ENCODE results near the gene ARHGAP27.
A peak's percentile ranks its signal among the peaks of the same experiment; 100 is the strongest.
"Not testable (repeated sequence)": the region's sequence is repeated elsewhere in the genome, so short reads cannot be mapped to it uniquely, and the experiment has no call there.

The ARHGAP27 gene

DNA sequence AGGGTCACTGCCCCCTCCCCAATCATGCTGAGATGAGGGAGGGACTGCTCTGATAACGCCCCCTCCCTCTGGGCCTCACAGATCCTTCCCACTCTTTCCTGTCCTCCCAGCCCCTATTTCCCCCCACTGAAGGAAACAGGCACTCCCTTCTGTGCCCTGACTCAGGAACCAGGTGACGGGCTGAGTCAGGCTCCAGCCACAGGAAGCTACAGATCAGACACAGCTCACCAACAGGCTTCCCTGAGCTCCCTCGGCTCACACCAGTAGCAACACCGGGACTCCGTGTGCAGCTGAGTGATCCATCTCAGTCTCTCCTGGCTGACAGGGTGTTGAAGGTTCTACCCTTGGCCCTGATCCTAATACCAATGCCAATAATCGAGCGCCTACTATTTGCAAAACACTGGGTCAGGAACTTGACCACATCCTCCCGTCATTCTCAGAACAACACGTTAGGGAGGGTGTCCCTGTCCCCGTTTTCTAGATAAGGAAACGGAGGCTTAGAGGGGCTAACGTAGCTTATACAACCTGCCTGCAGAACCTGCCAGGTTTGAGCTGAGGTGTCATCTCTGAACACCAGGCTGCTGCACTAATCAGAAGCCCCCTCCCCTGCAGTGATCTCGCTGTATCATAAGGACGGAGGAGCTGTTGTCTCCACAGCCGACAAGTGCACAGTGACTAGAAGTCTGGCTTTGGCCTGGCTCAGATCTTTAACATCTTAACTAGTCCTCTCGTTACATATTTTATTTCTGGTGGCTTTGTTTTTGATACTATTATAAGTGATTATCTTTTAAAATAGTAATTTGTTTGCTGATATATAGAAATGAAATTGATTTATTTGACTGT, 13.5 kb upstream of the ARHGAP27 start:
- DNase-seq, result not testable (repeated sequence)

DNA sequence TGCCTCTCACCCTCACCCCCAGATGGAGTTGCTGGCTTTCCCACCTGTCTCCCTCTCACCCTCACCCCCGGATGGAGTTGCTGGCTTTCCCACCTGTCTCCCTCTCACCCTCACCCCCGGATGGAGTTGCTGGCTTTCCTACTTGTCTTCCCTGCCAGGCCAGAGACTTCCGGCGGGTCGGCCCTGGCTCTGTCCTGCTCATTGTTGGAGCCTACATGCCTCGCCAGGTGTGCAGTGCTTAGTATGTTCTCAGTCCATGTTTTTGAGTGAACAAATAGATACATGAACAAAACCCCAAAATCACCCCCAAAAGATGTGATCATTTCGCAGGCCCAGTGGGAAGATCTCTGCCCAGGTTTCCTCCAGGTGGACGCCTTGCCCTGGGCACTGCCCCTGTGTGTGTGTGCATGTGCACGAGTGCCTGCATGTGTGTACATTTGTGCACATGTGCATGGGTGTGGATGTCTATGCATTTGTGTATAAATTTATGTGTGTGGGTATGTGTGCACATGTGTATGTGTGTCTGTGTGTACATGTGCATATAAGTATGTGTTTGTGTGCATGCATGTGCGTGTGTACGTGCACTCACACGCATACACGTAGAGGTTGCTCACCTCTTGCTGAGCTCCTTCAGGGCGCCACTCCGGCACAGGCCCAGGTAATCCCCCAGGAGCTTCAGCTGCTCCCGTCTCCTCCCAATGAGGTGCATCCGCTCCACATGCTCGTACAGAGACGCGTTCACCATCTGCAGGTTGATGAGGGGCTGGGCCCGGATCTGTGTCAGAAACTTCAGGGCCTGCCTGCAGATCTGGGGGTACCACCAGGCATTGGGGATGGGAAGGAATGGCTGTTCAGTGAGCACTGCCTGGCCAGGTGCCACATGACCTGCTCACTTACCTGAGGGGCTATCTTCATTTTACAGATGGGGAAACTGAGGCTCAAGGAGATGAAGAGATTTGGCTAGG, 12.5 kb upstream of the ARHGAP27 start:
- not testable (repeated sequence) for DNase-seq

DNA sequence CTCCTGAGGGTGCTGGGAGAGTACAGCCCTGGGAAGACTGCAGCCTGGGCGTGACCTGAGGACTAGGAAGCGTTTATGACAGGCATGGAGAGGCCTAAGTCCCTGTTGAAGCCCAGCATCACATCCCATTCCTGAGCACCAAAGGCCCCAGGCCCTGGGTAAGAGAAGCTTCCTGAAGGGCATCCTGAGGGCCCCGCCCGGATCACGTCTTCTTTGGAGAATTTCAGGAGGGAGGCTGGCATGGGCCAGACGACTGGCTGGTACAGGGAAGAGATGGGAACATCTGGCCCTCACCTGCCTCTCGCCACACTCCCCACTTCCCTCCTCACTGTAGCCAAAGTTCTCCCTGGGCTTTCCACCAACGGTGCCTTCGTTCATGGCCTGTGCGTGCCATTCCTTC, 11.6 kb upstream of the ARHGAP27 start:
- not testable (repeated sequence) for DNase-seq

DNA sequence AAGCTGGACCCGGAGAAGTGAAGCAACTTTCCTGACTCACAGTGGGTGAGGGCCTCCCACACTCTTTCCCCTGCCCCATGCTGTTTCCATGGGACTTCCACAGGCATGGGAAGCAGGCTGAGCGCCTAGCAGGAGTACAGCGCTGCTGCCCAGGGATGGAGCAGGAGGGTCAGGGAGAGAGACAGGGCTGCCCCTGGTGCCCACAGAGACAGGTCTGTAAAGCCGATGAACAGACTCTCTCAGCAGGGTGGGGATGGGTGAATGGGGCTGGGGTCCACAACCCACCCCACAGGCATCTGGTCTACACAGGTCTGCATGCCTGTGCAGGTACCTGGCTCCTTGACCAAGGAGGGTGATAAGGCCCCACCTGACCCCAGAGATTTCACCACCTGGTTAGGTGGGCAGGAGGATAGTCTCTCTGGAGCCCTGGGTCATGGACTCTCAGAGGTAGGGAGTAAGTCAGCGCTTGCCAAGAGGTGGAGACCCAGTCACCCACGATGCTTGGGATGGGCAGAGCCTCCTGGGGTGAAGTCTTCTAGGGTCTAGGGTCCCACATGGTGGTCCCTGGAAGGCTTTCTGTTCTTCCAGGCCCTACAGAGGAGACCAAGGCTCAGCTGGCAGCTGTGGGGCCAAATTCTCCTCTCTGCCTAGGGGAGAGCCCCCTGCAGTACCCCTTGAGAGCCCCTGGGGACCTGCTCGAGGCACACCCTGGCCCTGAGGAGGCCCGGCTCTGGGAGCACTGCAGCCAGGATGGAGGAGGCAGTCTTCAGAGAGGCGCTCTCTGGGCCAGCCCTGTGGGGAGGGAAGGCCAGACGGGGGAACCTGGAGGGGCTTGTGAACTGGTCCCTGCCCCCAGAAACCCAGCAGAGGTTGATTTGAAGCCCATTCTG, 10.9 kb upstream of the ARHGAP27 start:
- not testable (repeated sequence) for DNase-seq

DNA sequence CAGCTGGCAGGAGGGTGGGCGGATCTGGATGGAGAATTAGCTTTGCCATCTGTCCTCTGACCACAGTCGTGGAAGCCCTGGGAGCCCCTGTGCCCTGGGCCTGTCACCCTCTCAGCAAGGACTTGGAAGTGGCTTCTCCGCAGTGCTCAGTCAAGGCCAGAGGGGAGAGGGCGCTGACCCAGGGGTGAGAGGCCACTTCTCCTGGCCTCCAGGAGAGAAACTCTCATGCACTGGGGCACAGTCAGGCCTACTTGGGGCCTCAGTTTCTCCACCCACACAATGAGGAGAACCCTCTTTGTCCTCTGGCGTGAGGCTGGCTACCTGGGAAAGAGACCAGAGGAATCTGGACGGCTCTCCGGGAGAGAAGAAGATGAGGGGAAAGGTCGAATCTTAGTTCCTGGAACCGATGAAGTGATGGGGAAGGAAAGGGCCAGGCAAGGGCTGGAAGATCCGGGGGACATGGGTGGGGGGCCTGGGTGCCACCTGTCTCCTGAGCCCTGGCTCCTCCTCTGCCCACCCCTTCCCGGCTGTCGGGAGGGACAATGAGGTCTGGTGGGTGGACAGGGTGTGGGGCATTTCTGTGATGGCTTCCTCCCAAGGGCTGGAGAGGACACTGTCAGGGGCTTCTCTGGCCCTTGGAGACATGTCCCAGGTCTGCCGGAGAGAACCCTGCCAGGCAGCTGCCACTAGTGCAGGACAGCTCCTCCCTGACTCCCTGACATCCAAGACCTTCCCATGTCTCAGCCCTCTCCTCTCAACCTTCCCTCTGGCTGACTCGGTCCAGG, 9.0 kb upstream of the ARHGAP27 start:
- no peak for DNase-seq

DNA sequence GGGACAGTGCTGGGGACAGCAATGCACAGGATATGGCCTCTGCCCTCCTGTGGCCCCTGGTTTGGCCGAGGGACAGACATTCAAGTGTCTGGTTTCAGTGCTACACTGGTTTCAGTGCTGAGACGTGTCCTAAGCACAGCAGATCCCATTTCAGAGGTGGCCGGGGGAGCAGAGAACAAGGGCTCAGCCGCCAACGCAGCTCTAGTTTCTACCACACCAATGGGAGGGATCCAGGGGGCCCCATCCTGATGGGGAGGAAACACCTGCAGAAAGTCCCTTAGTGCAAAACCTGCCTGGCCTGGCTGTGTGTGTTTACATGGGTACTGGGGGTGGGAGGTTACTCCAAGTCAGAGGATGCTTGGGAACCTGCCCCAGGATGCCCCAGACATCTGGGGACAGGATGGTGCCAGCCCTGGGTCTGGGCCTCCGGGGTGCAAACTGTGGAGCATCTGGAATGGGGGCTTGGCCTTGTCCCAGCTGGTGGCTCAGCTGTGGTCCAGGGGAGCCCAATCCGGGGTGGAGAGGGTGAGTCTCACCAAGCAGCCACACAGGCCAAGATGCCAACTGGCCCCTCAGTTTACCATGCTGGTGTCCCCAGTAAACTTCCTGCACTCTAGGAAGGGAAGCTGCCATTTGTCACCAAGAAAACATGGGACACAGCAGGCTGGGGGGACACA, 8.3 kb upstream of the ARHGAP27 start:
- peak; percentile 90 for DNase-seq

DNA sequence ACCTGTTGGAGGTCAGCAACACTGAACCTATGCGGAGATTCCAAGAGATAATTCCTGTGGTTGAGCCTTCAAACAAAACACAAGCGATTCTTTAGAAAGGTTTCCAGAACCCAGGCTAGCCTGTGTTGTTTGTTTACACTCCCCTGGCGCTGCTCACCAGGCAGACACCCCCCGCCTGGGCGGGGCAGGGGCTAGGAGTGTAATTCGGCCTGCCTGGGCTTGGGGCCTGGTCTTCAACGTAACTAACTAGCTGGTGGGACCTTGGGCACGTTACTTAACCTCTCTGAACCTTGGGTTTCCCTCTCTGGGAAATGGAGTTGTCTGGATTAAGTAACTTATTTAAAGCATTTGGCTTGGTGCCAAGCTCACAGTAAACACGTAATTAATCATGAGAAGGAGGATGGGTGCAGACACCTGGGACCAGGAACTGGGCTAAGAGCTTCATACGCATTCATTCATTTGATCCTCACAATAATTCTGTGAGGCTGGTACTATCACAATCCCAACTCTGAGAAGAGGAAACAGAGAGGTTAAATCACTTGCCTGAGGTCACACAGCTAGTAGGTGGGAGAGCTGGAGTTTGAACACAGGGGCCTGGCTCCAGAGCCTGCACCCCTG, 7.6 kb upstream of the ARHGAP27 start:
- DNase-seq, result peak; percentile 49

DNA sequence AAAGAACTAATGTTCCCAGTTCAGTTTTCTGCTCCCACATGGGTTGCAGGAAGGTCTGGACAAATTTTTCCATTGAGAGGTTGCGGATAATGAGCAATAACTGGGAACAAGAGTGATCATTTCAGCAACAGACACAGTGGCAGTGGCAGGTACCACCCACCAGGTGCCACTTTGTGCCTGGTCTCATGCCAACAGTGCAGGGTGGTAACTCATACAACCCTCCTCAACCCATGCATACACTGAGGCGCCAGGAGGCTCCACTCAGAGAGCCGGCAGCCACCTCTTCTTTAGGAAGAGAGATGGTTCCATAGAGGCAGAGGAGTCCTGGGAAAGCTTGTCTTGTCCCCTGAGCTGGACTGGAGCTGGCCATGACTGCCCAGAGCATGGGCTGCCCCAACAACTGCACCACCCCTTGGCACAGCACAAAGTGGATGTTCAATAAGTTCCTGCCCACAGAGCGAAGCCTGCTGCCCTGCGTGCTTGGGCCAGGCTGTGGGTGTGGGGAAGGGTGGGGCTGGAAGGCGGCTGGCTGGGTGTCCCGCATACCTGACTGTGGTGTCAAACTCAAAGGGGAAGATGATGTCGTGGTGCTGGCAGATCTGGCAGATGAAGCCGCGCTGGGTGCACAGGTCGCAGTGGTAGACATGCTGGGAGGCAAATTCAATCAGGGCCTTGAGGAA, 6.4 kb upstream of the ARHGAP27 start:
- DNase-seq, result no peak

DNA sequence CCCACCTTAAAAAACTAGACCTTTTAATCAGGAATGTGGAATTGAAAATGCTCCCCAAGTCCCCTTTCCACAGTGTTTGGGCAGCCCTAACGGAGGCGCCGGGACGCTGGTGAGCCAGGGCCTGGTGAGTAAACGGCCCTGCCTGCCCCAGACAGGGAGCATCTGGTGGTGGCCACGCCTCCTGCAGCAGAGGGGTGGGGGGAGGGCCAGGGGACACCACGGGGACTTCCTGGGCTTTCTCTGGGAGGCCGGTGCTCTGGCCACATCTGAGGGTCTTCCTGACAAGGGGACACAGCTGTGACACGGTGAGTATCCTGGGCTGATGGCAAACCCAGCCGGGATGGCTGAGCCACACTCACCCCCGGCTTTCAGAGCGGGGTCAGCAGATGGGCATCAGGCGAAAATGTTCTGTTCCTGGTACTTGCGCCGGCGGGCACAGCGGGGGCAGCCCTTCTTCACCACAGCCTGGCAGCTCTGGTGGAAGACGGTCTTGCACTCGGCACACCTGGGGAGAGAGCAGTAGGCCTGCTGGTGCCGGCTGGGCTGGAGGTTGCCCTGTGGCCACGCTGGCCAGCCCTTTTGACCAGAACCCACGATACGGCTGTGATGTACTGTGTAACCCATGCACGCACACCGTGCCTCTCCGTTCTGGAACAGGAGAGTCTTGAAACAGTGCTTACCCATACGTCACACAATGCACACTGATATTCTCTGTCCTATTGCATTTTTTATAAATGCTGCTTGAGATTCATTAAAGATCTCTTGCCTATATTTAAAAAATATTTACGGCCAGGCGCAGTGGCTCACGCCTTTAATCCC, 5.0 kb upstream of the ARHGAP27 start:
- DNase-seq, result no peak

DNA sequence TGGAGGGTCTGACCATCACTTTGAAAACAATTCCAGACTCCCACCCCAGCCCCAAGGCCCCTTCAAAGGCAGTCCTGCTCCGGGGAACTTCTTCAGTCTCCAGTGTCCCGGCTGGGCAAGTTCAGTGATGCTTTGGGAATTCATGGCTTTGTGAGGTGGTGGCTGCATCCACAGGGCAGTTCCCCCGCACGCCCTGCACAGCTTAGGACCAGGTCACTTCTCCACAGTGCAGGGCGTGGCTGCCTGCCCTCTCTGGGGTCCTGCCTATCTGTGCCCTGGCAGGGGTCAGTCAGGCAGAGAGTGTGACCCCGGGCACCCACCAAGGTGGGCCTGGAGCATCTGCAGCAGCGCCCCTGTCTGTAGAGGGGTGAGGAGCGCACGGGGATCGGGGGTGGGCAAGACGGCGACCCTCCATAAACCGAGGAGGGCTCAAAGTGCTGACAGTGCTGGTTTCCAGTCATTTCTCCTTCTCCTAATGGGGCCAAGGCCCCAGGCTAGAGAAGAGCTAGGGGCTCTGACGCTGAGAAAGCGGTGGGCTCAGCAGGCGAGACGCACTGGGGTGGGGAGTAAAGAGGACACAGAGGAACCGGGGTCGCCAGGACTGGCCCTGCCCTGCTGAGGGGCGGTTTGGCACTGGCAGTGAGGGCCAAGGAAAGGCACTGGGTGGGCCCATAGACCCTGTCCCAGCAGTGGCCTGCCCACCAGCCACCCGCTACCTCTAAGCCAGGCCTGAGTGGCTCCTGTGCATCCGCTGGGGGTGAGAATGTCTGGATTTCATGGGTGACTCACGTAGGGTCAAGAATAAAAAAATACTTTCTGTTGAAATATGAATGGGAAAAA, 4.2 kb upstream of the ARHGAP27 start:
- no peak for DNase-seq

DNA sequence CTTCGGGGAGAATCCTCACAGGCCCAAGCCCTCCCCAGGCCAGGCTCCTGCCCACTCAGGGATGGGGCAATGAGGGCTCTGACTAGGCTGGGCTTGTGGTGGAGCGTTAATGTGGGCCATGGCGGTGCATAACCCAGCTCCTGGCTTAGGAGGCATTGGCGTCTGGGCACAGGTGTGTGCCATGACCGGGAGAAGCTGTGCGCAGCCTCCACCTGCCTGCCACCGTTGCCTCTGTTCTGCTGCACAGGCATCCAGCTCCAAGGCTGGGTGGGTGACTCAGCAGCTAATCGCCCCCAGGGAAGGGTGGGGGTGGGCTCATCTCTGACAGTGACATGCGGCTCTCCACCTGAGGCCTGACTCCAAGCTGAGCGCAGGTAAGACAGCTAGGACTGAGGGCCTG, 3.5 kb upstream of the ARHGAP27 start:
- no peak for DNase-seq

DNA sequence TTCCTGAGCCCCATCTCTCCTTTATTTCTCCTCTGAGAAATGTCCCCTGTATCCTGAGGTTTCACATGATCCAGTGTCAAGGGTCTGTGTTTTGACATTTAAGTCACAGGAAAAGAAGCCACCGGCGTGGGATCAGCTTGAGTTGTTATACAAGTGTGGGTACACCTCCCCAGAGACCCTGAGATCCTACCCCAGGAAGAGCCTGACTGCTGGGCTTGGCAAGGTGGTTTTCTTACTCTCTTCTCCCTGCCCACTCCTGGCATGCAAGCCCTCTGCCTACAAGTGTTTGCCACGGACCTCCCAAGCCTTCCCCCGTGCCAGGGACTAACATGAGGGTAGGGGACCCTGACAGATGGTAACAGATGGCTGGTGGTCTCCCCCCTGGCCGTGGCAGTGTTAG, 2.8 kb upstream of the ARHGAP27 start:
- no peak for DNase-seq

DNA sequence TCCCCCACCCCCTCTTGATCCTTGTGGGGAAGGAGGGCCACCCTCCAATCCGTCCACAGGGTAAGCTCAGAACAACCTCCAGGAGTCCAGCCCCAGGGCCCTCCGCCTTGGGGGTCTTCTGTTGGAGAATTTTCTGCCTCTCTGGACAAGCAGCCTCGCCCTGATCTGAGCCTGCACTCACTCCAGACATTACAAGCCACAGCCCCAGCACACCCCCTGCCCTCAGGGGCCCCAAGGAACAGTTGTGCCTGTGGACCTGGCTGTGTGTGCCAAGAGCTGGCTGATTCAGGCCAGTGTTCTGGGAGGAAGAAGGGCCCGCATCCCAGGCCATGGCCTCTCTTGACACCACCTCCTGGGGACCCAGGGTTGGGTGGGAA, 477 bp upstream of the ARHGAP27 start:
- no peak for DNase-seq

DNA sequence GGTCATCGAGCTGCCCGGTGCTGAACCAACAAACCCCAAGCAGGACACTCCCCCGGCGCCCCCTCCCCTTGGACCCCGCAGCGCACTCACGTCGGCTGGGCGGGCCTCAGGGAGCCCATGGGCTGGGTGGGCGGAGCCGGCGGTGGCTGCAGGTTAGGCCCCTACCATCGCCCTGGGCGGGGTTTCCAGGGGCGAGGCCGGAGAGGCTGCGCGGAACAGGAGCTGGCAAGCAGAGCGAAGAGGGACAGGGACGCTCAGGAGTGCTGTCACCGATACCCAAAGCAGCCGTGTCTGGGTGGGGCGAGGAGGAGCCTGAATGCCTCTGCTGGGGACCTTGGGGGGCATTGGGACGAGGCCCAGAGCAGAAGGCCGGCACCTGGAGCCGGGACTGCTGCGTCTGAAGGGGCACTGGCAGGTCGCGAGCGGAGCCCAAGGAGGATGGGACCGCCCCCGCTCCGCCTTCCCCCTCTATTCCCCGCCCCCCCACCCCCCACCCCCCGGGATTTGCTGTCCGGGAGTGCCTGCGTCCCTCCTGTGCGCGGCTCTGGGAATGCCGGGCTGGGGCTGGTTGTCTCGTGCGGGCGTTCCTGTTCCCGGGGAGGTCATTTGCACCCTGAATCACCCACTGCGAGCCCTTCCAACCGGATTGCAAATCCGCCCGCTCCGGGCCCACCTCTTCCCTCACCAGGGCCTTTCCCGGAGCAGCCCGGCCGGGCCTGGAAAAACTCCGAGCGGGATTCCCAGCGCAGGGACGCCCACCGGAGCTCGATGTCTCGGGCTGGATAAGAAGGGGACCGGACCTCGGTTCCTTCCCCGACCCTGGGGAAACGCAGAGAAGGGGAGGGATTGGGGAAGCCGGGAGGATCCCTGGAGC, 902 bp downstream of the ARHGAP27 start:
- peak; percentile 92 for DNase-seq

DNA sequence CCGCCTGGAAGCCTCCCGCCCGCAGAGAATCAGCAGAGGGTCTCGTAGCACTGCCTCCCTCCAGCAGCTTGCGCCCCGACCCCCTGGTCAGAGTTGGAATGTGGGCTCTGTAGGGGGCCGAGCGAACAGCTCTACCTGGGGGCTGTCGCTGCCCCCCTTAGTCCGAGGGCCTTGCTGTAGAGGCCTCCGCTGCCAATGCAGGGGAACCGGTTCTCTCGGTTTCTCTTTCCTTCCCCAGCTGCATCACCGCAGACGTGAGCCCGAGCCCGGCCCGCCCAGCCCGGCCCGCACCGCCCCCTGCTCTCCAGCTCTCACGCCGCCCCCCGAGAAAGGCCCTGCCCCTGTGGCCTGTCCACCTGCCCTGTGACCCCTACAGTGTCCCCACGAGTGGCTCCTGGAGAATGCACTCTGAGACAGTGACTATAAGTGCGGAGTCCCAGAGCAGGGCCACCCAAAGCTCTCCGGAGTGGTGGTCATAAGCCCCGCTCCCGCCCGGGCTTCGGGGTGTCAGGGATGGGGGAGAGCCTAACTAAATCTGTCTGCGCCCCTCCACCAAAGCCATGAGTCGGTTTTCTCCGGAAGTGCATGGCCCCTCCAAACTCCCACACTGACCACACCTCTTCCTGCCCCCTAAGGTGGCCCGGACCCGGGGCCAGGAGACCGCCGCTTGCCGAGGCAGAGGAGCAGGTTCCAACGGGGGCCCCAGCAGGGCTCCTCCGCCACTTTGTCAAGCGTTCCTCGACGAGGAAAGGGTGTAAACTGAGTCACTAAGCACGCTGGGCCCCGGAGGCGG, 1.7 kb downstream of the ARHGAP27 start:
- DNase-seq, result peak; percentile 65

DNA sequence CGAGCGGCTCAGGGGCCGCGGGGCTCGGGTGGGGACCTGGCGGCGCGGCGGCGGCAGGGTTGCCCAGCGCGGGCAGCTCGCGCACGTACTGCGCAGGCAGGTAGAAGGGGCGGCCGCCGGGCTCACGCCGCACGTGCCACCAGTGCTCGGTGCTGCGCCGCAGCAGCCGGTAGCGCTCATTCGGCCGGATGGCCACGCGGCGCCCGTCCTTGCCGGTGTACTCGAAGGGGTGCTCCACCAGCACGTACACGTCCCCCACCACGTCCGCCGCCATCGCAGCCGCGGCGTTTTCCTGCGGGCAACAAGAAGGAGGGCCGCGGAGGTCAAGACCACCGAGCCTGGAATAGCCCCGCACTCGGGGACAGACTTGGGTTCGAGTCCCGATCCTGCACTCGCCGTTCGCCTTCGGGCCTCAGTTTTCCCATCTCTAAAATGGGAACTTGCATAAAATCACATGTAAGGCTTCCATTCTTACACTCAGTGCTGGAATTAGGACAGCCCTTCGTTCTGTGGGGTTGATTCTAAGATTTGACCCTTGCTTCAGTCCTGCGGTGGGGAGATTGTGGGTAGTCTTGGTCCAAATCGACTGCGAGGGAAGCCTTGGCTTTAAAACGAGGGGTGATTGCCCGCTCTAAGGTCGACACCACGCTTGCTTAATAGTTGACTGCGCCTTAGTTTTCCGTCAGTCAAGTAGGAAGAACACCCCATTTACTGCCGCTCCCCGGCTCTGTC, 2.5 kb downstream of the ARHGAP27 start:
- DNase-seq, result no peak
